Panc1 (cell line): Measurements from ENCODE around the gene NANOGP8.

ENCODE experiments used
- CTCF ChIP-seq: fragments of 450-650 bp; IDR thresholded peaks from 2 replicates; pipeline ENCODE4 v1.5.1; 2017; ENCODE audit warnings: mild to moderate bottlenecking
- POLR2AphosphoS5 ChIP-seq: IDR thresholded peaks from 2 replicates; pipeline ENCODE4 v1.6.1; 2012; ENCODE audit warnings: mild to moderate bottlenecking, low read depth, low read length, moderate library complexity
- REST ChIP-seq, 2 experiments: IDR thresholded peaks; 2 replicates each; pipeline ENCODE4 v1.6.1; 2011 to 2012; ENCODE audit warnings: low read depth in 2 of 2, control low read depth in 1 of 2, low read length in 1 of 2, mild to moderate bottlenecking in 1 of 2, moderate library complexity in 1 of 2; ENCODE audit not compliant: insufficient read depth in 1 of 2

- TF ChIP-seq CTCF (no peak), REST (IDR thresholded peaks at IDR 0.05; ENCODE audit: insufficient read depth in 1 of 2, low read depth in 2 of 2, low read length in 1 of 2) (no peak), POLR2AphosphoS5 (no peak)
Observed at GRCh38 chr15:35121611-35122359, 36.7 kb upstream of the NANOGP8 start.
